Measurements from ENCODE around the gene SLC25A42. TPM values are rescaled to one million over a fixed set of nuclear protein-coding genes. Genes with fewer than 3 reads are reported as not detected.

The SLC25A42 gene
- total and polyA plus RNA-seq, 2 of the 4 experiments (the other 2 are of a cell fraction) = 2.0 to 9.9 TPM

DNA sequence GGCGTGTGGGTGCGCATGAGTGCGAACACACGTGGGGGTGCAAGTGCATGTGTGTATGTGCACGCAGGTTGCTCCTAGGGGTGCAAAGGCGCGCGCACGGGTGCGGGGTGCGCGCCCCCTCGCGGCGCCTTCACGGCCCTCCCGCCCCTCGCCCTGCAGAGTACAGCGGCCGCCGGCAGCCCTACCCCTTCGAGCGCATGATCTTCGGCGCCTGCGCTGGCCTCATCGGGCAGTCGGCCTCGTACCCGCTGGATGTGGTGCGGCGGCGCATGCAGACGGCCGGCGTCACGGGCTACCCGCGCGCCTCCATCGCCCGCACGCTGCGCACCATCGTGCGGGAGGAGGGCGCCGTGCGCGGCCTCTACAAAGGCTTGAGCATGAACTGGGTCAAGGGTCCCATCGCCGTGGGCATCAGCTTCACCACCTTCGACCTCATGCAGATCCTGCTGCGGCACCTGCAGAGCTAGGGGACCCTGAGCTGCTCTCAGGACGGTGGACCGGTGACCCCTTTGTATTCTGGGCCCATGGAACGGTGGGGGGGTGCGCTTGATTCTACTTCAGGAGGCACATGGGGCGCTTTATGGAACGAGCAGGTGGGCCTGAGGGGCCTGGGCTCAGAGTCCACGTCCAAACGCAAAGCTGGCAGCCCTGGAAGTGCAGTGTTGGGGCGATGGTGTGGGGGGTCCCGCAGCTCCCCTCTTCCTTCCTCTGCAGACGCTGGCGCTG, 46.8 kb downstream of the SLC25A42 start:
- Histone ChIP-seq H3K27ac (ENCODE audit: insufficient read depth, low read length) (no peak overlapping the region), H3K36me3 (ENCODE audit: control insufficient read depth, insufficient read depth, low read length) (no peaks in the 10 kb centered on the region), H3K4me3 (ENCODE audit: insufficient read depth, low read depth, low read length) (no peak overlapping the region), H3K27me3 (ENCODE audit: control insufficient read depth, insufficient read depth, low read length) (no peaks in the 10 kb centered on the region), H2AK5ac (ENCODE audit: low read depth, low read length) (no peak overlapping the region), H3K9me1 (ENCODE audit: insufficient read depth, low read length) (no peaks in the 10 kb centered on the region; the same call in 1 of the 2 replicates), H3K9me3 (ENCODE audit: control insufficient read depth, insufficient read depth, low read length) (no peaks in the 10 kb centered on the region), H4K5ac (ENCODE audit: low read depth, low read length) (no peak overlapping the region), H4K8ac (ENCODE audit: low read depth in 2 of 2, low read length in 2 of 2) (no peak overlapping the region), H3K14ac (replicated peaks; ENCODE audit: low read depth, low read length) (no peak overlapping the region), H2BK20ac (ENCODE audit: low read depth, low read length) (no peak overlapping the region), H3K79me1 (ENCODE audit: low read depth in 1 of 2, low read length in 2 of 2) (no peaks in the 10 kb centered on the region), H3K4me2 (ENCODE audit: low read depth, low read length) (no peak overlapping the region), H2BK120ac (ENCODE audit: low read depth, low read length) (no peak overlapping the region), H2BK5ac (ENCODE audit: low read depth, low read length, poor library complexity, severe bottlenecking) (no peak overlapping the region), H3K56ac (ENCODE audit: extremely low read depth, insufficient read depth, low read length) (no peak overlapping the region), H4K91ac (ENCODE audit: insufficient read depth, low read depth, low read length) (no peak overlapping the region), H3K9ac (ENCODE audit: low read depth, low read length) (no peak overlapping the region), H3K18ac (ENCODE audit: low read depth, low read length) (no peak overlapping the region), H2BK15ac (ENCODE audit: low read depth, low read length) (no peak overlapping the region), H2AK9ac (replicated peaks; ENCODE audit: low read depth, low read length, poor library complexity) (no peak overlapping the region), H3K4me1 (ENCODE audit: control insufficient read depth, insufficient read depth, low read length) (peaks cover 25% of the 10 kb centered on the region), H3K23ac (ENCODE audit: low read depth, low read length) (no peak overlapping the region), H4K20me1 (ENCODE audit: insufficient read depth, low read length) (no peaks in the 10 kb centered on the region), H2AFZ (replicated peaks; ENCODE audit: low read length, poor library complexity) (peak overlapping the region; percentile 51), H3K4ac (ENCODE audit: low read depth, low read length) (no peak overlapping the region)
- CTCF ChIA-PET = interaction anchor here (0.8 kb wide), 1 partner anchor 115 kb away, joined by 5 read pairs; no protein-coding TSS in a partner anchor
- intact Hi-C loops (cut with micrococcal nuclease) = no loop called here
- DNase-seq (no peak), ATAC-seq (ENCODE audit: low read depth) (no peak)
- no peak for TF ChIP-seq POLR2A (IDR thresholded peaks at IDR 0.05; ENCODE audit: low read depth, low read length)
- TF ChIP-seq, protein P1, sequence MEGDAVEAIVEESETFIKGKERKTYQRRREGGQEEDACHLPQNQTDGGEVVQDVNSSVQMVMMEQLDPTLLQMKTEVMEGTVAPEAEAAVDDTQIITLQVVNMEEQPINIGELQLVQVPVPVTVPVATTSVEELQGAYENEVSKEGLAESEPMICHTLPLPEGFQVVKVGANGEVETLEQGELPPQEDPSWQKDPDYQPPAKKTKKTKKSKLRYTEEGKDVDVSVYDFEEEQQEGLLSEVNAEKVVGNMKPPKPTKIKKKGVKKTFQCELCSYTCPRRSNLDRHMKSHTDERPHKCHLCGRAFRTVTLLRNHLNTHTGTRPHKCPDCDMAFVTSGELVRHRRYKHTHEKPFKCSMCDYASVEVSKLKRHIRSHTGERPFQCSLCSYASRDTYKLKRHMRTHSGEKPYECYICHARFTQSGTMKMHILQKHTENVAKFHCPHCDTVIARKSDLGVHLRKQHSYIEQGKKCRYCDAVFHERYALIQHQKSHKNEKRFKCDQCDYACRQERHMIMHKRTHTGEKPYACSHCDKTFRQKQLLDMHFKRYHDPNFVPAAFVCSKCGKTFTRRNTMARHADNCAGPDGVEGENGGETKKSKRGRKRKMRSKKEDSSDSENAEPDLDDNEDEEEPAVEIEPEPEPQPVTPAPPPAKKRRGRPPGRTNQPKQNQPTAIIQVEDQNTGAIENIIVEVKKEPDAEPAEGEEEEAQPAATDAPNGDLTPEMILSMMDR (conservative IDR thresholded peaks at IDR 0.05; ENCODE audit: low read depth, low read length) = no peak
- TF ChIP-seq RFX5 (IDR thresholded peaks at IDR 0.05; ENCODE audit: low read depth, low read length) = no peak
- TF ChIP-seq CEBPB (IDR thresholded peaks at IDR 0.05; ENCODE audit: low read depth, low read length) = no peak
- TF ChIP-seq BHLHE40 (IDR thresholded peaks at IDR 0.05; ENCODE audit: low read depth, low read length) = no peak
- no peak for TF ChIP-seq NFE2L2 (IDR thresholded peaks at IDR 0.05; ENCODE audit: low read depth, low read length)
- TF ChIP-seq SMC3 (IDR thresholded peaks at IDR 0.05; ENCODE audit: low read depth, low read length) = no peak
- no peak for TF ChIP-seq RAD21 (IDR thresholded peaks at IDR 0.05; ENCODE audit: low read length)
- no peak for TF ChIP-seq RCOR1 (IDR thresholded peaks at IDR 0.05; ENCODE audit: insufficient replicate concordance, low read length)
- in situ Hi-C loops (cut with MboI; ENCODE audit: low sequenced_read_pairs) = no loop called here
- POLR2A ChIA-PET (ENCODE audit: unreplicated experiment) = no interaction called here
- BruUV-seq (replicated peaks) = no TSS peak
- dilution Hi-C loops (cut with HindIII; ENCODE audit: low sequenced_read_pairs, unreplicated experiment) = no loop called here
- 22% methylated on average over 34 of the region's 66 CpGs; no CpG with 5 or more reads in 1 of the 2 experiments for WGBS, 2 experiments (ENCODE audit: extremely low coverage in 2 of 2, insufficient read length in 1 of 2)
